Adrenal gland (tissue), 12 donors: Measurements from ENCODE around the gene TACR1. TPM values are rescaled to one million over a fixed set of nuclear protein-coding genes. Genes with fewer than 3 reads are reported as not detected.

Source experiments
- DNase-seq, 7 donors: peaks; one replicate each; pipeline ENCODE4 v3.0.0-alpha.2; 2019 to 2020
- H3K27ac ChIP-seq, 5 donors: fragments of 200-600 bp; sonication (generic) in 4 of 5; 1 replicate in 3 of 5; 2 replicates in 2 of 5; pipeline versions ENCODE4 v1.5.1 to v1.8.0; 2016 to 2020; ENCODE audit warnings: mild to moderate bottlenecking in 1 of 5
- H3K27me3 ChIP-seq: fragments of 200-600 bp; 2 replicates; pipeline ENCODE4 v1.8.0; 2021
- H3K36me3 ChIP-seq, 2 donors: fragments of 200-600 bp; replicated peaks in 1 of 2; 1 replicate in 1 of 2; 2 replicates in 1 of 2; pipeline versions ENCODE4 v1.5.1 to v1.8.0; 2018 to 2022
- H3K4me1 ChIP-seq, 2 donors: fragments of 200-600 bp; replicated peaks in 1 of 2; 1 replicate in 1 of 2; 2 replicates in 1 of 2; pipeline versions ENCODE4 v1.5.1 to v1.8.0; 2018 to 2021
- H3K4me3 ChIP-seq, 4 donors: fragments of 200-600 bp; sonication (generic) in 3 of 4; one replicate each; pipeline ENCODE4 v1.5.1; 2016 to 2018
- H3K9me3 ChIP-seq, 3 donors: fragments of 200-600 bp; sonication (generic) in 1 of 3; replicated peaks in 1 of 3; 1 replicate in 2 of 3; 2 replicates in 1 of 3; pipeline versions ENCODE4 v1.5.1 to v1.8.0; 2016 to 2021
- POLR2A ChIP-seq, 2 donors: fragments of 450-650 bp; IDR thresholded peaks; one replicate each; pipeline ENCODE4 v1.6.1; 2017; ENCODE audit warnings: antibody characterized with exemption in 2 of 2, mild to moderate bottlenecking in 2 of 2, moderate library complexity in 1 of 2
- WGBS, 4 donors: extraction: QIAGEN DNeasy Blood & Tissue Kit in 2 of 4; methylation state at CpG; one replicate each; pipeline versions ENCODE4 v1.1.5 to v1.1.7; 2013 to 2017; 5-methylcytosine and 5-hydroxymethylcytosine counted together
- intact Hi-C, 2 donors: fragments of 100-400 bp; cut with DNase I; formaldehyde crosslinking; loops; one replicate each; pipeline versions ENCODE4 v1.14.1 to v1.15.0; 2022 to 2023
- polyA plus RNA-seq, 3 donors: library from polyadenylated mRNA; stranded (reverse); fragments of 200-250 nt in 2 of 3; fragments of 350-450 nt in 1 of 3; fragmentation: Illumina TruSeq in 1 of 3; extraction: RNeasy Lipid Tissue Mini Kit (QIAGEN cat#74804) in 1 of 3; gene quantifications; one replicate each; pipeline ENCODE4 v1.2.3, GENCODE V29; 2013 to 2014
- total RNA-seq, 9 donors: library from RNA; depleted of rRNA in 4 of 9; stranded (reverse); fragments of >200 nt in 4 of 9; fragments of 120-200 nt in 1 of 9; fragmentation: NEBNext Ultra II Directional in 1 of 9; extraction: Animal tissue kit (Norgen Biotek cat#: 25700) in 1 of 9; gene quantifications; one replicate each; pipeline versions ENCODE4 v1.1.0 to v1.2.4, GENCODE V29; 2013 to 2023
- TF ChIP-seq, protein P1 (sequence below), 6 experiments: fragments of 450-650 bp in 4 of 6; fragments of 200-600 bp in 2 of 6; sonication (generic) in 1 of 6; IDR thresholded peaks; 1 replicate in 5 of 6; 2 replicates in 1 of 6; pipeline versions ENCODE4 v1.5.1 to v1.8.0; 2016 to 2021; ENCODE audit warnings: antibody characterized with exemption in 6 of 6, mild to moderate bottlenecking in 2 of 6, moderate library complexity in 1 of 6
- donor health status: healthy with polysubstance abuse.
- donor health status: Bipolar disorder and iron deficiency.
- donor health status: DM: yes; HTN: yes; CAD: no.
- donor health status: DM: no; HTN: no; CAD: no.
- donor health status: DM: no; HTN: no; CAD: no.
- donor health status: DM: yes; HTN: yes; CAD: no.

The TACR1 gene
- total and polyA plus RNA-seq, 12 donors: 0.15 to 1.9 (median 0.41) TPM; not detected in 1

DNA sequence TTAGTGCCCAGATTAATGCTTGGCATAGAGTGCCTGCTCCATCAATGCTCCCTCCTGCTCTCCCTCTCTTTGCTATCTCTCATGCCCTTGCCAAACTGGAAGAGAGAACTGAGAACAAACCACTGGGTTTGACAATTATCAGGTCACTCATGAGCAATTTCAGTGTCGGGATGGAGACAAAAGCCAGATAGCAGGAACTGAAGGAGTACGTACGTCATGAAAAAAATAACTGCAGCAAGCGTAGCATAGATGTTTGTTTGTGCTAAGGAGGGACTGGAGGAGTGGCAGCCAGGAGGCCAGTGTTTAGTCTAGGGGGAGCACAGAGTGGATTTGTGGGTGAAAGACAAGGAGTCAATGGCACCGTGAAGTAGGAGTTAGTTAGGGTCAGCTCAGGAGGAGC is 127.6 kb downstream of the TACR1 start:
- intact Hi-C loops: no loop called here
- H3K27ac ChIP-seq: no peak overlapping the region

GRCh38 chr2:75068546-75068945 is 130.8 kb downstream of the TACR1 start:
- TF ChIP-seq POLR2A (IDR thresholded peaks at IDR 0.05): no peak
- TF ChIP-seq, protein P1, sequence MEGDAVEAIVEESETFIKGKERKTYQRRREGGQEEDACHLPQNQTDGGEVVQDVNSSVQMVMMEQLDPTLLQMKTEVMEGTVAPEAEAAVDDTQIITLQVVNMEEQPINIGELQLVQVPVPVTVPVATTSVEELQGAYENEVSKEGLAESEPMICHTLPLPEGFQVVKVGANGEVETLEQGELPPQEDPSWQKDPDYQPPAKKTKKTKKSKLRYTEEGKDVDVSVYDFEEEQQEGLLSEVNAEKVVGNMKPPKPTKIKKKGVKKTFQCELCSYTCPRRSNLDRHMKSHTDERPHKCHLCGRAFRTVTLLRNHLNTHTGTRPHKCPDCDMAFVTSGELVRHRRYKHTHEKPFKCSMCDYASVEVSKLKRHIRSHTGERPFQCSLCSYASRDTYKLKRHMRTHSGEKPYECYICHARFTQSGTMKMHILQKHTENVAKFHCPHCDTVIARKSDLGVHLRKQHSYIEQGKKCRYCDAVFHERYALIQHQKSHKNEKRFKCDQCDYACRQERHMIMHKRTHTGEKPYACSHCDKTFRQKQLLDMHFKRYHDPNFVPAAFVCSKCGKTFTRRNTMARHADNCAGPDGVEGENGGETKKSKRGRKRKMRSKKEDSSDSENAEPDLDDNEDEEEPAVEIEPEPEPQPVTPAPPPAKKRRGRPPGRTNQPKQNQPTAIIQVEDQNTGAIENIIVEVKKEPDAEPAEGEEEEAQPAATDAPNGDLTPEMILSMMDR (IDR thresholded peaks at IDR 0.05): no peak
- H3K9me3 ChIP-seq: no peaks in the 10 kb centered on the region
- WGBS, 4 donors: 42 to 90% (median 85%) methylated on average over 1 of the region's 1 CpG

More for the DNA sequence above, 127.6 kb downstream of the TACR1 start:
- H3K4me1 ChIP-seq: no peaks in the 10 kb centered on the region
- H3K9me3 ChIP-seq: no peaks in the 10 kb centered on the region
- H3K27me3 ChIP-seq: no peaks in the 10 kb centered on the region
- DNase-seq: no peak
- no peak overlapping the region for H3K4me3 ChIP-seq
- no peaks in the 10 kb centered on the region for H3K36me3 ChIP-seq
- WGBS, 4 donors: 83 to 89% (median 84%) methylated on average over 5 of the region's 5 CpGs
- no peak for TF ChIP-seq POLR2A (IDR thresholded peaks at IDR 0.05)
- TF ChIP-seq, protein P1 (IDR thresholded peaks at IDR 0.05): no peak

GRCh38 chr2:75067506-75067905 is 131.8 kb downstream of the TACR1 start:
- Histone ChIP-seq H3K36me3 (no peaks in the 10 kb centered on the region), H3K4me3 (no peak overlapping the region), H3K27ac (no peak overlapping the region), H3K4me1 (no peaks in the 10 kb centered on the region), H3K9me3 (no peaks in the 10 kb centered on the region), H3K27me3 (no peaks in the 10 kb centered on the region)
- 98 to 100% (median 99%) methylated on average over 2 of the region's 2 CpGs for WGBS, 4 donors
- no peak for TF ChIP-seq POLR2A (IDR thresholded peaks at IDR 0.05)
- TF ChIP-seq, protein P1 (IDR thresholded peaks at IDR 0.05): no peak
- intact Hi-C loops: loop anchor here in 1 of 2 donors (10.0 kb wide), 2 partner anchors 153 to 337 kb away; no protein-coding TSS in a partner anchor
- DNase-seq: no peak

More at GRCh38 chr2:75068546-75068945, 130.8 kb downstream of the TACR1 start:
- Histone ChIP-seq H3K36me3 (no peaks in the 10 kb centered on the region), H3K27me3 (no peaks in the 10 kb centered on the region), H3K4me3 (no peak overlapping the region), H3K4me1 (no peaks in the 10 kb centered on the region), H3K27ac (no peak overlapping the region)
- no peak for DNase-seq
- intact Hi-C loops: loop anchor here in 1 of 2 donors (10.0 kb wide), 2 partner anchors 154 to 336 kb away; no protein-coding TSS in a partner anchor

- WGBS, 4 donors: 84 to 85% (median 85%) methylated on average over 6 of the region's 6 CpGs
- H3K4me1 ChIP-seq: no peaks in the 10 kb centered on the region
- H3K27ac ChIP-seq: no peak overlapping the region
- H3K36me3 ChIP-seq: no peaks in the 10 kb centered on the region
- no peak overlapping the region for H3K4me3 ChIP-seq
- no peaks in the 10 kb centered on the region for H3K27me3 ChIP-seq
- no peak for DNase-seq
- no peaks in the 10 kb centered on the region for H3K9me3 ChIP-seq
- TF ChIP-seq POLR2A (IDR thresholded peaks at IDR 0.05): no peak
- TF ChIP-seq, protein P1 (IDR thresholded peaks at IDR 0.05): no peak
- intact Hi-C loops: loop anchor here in 1 of 2 donors (10.0 kb wide), 2 partner anchors 152 to 338 kb away; no protein-coding TSS in a partner anchor
These were observed 133.0 kb downstream of the TACR1 start for GRCh38 chr2:75066121-75066902.
